CD1c-positive myeloid dendritic cell (primary cell): ENCODE data around the gene SLC26A1.

Experiments used
- DNase-seq: peaks from one replicate; pipeline ENCODE4 v3.0.0-alpha.2; 2016; ENCODE audit errors: extremely low spot score

Gene SLC26A1

GRCh38 chr4:965048-965765 lies 28.0 kb downstream of the SLC26A1 start:
- no peak for DNase-seq

- no peak for DNase-seq
Observed at GRCh38 chr4:964346-965025, 28.7 kb downstream of the SLC26A1 start.

GRCh38 chr4:963276-964225 lies 29.7 kb downstream of the SLC26A1 start:
- DNase-seq: no peak

DNA sequence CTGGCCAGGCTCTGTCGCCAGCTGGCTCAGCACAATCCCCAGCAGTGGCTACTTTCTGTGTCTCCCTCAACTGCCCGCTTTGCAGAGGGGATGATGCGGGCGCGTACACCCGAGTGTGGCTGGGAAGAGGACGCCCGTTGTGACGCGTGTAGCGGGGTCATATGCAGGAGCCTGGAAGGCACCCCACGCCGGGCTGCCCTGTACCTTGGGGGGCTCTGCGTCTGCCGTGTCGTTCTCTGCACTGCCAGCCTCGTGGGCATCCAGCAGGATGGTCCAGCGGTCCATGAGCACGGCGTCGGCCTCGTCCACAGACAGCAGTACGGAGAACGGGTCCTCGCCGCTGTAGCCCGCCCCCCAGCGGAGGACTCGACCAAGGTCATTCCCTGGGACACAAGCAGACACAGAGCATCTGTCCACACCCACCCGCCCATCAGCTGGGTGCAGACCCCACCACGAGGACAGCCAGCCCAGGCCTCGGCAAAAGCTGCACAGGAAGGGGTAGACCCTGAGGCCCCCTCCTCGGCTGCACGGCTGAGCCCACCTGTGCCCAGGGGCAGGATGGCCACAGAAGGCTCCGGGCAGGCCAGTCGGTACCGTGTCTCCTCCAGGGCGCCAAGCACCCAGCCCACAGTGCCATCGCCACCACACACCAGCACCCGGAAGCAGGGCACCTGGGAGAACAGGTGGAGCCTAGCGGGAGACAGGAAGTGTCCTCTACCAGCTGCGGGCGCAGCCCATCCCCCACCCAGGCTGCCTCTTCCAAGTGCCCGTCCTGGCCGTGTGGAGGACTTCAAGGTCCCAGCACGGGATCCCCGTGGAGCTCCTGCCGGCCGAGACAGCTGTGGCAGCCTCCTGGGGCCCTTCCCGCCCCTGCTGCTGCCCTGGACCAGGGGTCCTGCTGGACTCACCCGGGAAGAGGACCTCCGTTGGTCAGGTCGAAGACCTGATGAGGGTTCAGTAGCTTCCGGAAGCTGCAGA lies 30.7 kb downstream of the SLC26A1 start:
- no peak for DNase-seq

DNA sequence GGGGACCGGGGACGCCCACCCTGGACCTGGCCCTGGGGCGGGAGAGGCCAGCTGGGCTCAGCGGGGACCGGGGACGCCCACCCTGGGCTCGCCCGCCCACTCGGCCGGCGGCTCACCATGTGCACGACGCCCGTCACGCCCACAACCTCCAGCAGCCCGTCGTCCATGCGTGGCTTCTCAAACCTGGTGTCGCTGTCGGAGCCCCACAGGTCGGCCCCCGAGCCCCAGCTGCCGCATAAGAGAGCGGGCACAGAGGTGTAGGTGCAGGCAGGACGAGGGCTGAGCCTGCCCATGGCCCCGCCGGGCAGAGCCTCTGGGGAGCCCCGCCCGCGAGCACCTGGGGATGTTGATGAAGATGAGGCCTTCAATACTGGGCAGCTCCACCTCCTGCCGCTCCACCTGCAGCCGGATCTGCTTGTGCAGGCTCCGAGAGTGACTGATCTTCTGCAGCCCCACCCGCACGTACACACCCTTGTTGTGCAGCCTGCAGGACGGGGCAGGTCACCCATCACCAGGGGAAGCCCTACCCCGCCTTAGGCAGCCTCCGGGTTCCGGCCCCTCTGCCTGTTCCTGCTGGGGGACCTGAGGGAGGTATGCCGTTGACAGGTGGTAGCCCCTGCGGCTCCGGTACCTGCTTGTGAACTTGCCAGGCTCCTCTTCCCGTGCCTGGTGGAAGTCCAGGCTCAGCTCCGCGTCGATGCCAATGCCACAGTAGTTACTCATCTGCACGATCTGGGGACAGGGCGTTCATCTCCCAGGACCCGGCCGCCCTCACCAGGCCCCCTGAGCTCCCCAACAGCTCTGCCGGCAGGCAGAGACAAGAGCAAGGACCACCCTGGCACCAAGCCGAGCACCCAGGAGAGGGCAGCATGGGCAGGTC lies 31.6 kb downstream of the SLC26A1 start:
- DNase-seq: no peak

DNA sequence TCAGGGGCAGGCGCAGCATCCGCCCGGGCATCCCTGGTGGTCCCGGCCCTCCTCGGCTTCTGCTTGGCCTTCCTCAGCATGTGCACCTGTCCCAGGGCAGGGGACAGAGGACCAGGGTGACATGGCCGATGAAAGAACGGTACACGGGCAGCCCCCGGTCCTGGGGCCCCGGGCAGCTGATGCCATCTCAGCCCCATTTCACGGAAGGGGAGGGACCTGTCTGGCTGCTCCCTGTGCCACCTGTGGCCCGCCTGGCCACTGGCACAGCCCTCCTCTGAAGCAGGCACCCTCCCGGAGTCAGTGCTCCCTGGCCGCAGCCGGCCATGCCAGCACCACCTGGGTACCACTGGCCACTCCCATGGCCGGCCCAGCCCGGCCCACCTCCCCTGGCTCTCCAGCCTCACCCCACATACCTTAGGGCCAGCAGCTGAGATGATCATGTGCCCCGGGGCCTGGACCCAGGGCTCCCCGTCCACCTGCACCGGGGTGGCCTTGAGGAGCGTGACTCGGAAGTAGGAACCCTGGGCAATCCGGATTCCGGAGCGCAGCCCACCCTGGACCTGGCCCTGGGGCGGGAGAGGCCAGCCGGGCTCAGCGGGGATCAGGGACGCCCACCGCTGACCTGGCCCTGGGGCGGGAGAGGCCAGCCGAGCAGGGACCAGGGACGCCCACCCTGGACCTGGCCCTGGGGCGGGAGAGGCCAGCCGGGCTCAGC lies 32.4 kb downstream of the SLC26A1 start:
- no peak for DNase-seq

DNA sequence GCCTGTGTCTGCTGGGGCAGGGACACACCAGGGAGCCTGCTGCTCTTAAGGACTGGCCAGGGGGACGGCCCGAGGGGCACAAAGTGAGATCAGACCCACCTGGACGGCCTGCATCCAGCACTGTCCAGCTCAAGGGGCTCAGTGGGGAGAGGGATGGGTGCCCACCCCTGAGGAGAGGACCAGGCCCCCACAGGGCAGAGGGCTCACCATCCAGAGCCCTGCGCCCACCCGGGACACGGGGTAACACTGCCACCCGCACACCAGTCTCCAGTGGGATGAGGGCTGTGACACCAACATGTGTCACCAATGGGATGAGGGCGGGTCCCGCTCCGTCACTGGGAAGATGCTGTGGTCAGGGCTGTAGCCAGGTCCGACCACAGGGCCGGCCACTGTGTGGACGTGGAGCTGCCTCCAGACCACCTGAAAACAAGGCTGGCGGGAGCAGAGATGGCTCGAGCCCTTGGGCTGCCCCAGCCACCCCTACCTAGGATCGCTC lies 33.0 kb downstream of the SLC26A1 start:
- no peak for DNase-seq

DNA sequence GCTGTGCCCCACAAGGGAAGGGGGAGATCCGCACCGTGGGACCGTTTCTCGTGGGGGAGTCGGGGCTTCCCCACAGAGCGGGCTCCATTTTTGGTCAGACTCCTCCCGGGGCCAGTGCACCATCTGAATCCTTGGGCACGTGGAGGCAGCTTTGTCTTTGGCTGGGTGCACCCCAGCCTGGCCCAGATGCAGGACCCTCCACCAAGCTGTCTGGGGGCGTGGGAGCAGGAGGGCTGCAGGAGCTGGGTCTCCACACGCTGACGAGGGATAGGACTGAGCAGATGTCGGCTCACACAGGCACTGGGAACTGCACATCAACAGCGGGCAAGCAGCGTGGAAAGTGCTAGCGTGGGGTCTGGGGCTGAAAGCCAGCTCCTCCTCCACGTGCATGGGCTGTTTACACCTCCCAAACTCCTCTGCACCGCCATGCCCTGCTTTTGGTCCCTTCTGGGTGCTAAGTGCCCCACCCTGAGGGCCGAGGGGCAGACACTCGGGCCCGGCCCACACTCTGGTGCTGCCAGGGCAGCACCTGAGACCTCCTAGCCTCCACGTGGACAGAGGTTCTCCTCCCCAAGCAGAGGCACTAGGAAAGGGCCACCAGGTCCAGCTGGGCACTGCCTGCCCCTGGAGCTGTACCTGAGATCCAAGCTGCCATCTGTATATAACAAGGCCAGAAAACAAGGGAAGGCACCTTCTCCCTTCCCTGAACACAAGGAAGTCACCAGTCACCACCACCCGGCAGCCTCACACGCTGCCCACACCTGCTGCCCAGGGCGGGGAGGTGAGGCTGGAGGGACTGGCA lies 33.7 kb downstream of the SLC26A1 start:
- DNase-seq: no peak

DNA sequence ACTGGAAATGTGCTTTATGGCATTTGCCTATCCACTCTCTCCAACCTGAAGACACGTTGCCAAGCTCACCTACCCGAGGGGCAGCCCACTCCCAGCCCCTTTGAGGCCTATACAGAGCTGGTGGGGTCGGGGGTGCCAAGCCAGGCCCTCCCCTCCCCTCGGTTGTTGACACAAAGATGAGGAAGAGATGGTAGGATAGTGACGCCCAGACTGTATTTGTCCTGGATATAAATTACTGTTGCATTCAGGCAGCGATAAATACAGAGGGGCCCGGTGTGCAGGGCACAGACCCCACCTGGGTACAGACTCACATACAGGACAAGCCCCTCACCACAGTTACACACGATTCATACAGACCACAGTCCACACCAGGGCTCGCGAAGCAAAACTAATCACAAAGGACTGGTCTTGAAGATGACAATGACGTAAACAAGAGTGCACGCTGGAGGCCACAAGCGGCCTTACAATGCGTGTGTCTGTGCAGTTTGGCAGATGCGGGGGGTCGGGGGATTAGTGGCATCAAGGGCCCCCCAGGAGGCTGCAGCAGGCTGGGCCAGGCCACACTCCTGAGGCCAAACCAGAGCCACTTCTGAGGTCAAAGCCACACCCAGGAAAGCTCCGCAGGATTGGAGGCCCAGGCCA lies 34.4 kb downstream of the SLC26A1 start:
- no peak for DNase-seq

- no peak for DNase-seq
Observed at GRCh38 chr4:958314-958665, 34.9 kb downstream of the SLC26A1 start.

GRCh38 chr4:957581-958313 lies 35.5 kb downstream of the SLC26A1 start:
- no peak for DNase-seq

DNA sequence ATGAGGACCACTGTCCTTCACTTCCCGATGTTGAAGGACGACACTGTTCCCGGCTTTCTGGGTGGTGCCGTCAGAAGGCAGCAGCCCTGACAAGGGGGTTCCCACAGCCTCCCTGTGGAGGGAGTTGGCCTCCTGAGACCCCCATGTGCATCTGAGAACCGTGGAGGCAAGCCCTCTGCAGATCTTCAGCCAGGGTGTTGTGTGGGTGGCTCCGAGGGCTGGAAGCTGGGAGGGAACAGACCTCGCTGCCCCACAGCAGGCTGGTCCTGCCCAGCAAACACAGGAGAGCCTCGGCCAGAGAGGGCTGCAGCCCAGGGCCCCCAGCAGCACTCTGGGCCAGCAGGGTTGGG lies 36.0 kb downstream of the SLC26A1 start:
- DNase-seq: no peak

- DNase-seq: no peak
Observed at GRCh38 chr4:956531-957230, 36.5 kb downstream of the SLC26A1 start.

DNA sequence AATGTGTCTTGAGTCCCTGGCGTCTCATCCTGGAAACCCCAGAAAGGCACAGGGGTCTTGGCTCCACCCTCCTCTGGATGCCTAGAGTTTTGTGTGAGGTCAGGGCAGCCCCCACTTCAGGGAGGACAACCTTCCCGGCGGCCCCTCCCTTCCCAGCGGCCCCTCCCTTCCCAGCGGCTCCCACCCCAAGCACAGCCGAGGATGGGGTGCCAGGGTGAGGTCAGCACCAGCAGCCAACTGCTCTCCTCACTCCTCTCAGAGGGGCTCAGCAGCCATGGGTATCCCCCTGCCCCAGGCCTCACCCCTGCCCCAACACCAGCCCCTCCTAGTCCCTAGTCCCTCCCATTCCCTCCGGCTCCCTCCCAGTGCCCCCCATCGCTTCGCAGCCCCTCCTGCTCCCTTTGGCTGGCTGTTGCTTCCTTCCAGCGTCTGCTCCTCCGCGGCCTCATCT lies 37.2 kb downstream of the SLC26A1 start:
- DNase-seq: no peak

GRCh38 chr4:955161-955921 lies 37.9 kb downstream of the SLC26A1 start:
- no peak for DNase-seq
